Fibroblast of lung (primary cell): ENCODE measurements around the gene ARSJ. TPM values are rescaled to one million over a fixed set of nuclear protein-coding genes. Genes with fewer than 3 reads are reported as not detected.
A peak's percentile ranks its signal among the peaks of the same experiment; 100 is the strongest.

ENCODE experiments used
- DNase-seq, 2 donors: peaks; one replicate each; pipeline versions ENCODE4 v3.0.0 to v3.0.0-alpha.2; 2010; ENCODE audit warnings: low read depth in 2 of 2
- H2AFZ ChIP-seq: 2 replicates; pipeline ENCODE4 v1.5.1; 2012; ENCODE audit warnings: low read length, control low read depth, inconsistent platforms
- H3K27ac ChIP-seq: 2 replicates; pipeline ENCODE4 v1.5.1; 2011; ENCODE audit warnings: low read length, control low read depth; ENCODE audit not compliant: insufficient read depth
- H3K27me3 ChIP-seq: 2 replicates; pipeline ENCODE4 v1.5.1; 2011; ENCODE audit warnings: mild to moderate bottlenecking, low read length; ENCODE audit not compliant: control insufficient read depth, insufficient read depth
- H3K36me3 ChIP-seq: 2 replicates; pipeline ENCODE4 v1.5.1; 2011; ENCODE audit warnings: low read length; ENCODE audit not compliant: control insufficient read depth, insufficient read depth
- H3K4me1 ChIP-seq: 2 replicates; pipeline ENCODE4 v1.5.1; 2011; ENCODE audit warnings: low read length; ENCODE audit not compliant: control insufficient read depth, insufficient read depth; ENCODE audit errors: extremely low read depth
- H3K4me2 ChIP-seq: 2 replicates; pipeline ENCODE4 v1.5.1; 2011; ENCODE audit warnings: low read length, control low read depth; ENCODE audit not compliant: insufficient read depth; ENCODE audit errors: extremely low read depth
- H3K4me3 ChIP-seq, 4 experiments: fragments of 200-600 bp in 1 of 4; sonication (generic) in 1 of 4; replicated peaks in 1 of 4; 2 replicates each; pipeline ENCODE4 v1.5.1; 2011 to 2016; ENCODE audit warnings: low read length in 4 of 4, low read depth in 3 of 4, mild to moderate bottlenecking in 3 of 4, control low read depth in 2 of 4, inconsistent platforms in 1 of 4, mixed read lengths in 1 of 4; ENCODE audit not compliant: insufficient read depth in 1 of 4; ENCODE audit errors: control extremely low read depth in 1 of 4
- H3K79me2 ChIP-seq: 2 replicates; pipeline ENCODE4 v1.5.1; 2012; ENCODE audit warnings: mild to moderate bottlenecking, low read length, inconsistent platforms; ENCODE audit not compliant: control insufficient read depth, insufficient read depth
- H3K9ac ChIP-seq: 2 replicates; pipeline ENCODE4 v1.5.1; 2011; ENCODE audit warnings: mild to moderate bottlenecking, low read length, control low read depth; ENCODE audit not compliant: insufficient read depth
- H3K9me3 ChIP-seq: 2 replicates; pipeline ENCODE4 v1.5.1; 2012; ENCODE audit warnings: low read depth, low read length; ENCODE audit not compliant: control insufficient read depth, insufficient read depth
- H4K20me1 ChIP-seq: 2 replicates; pipeline ENCODE4 v1.5.1; 2011; ENCODE audit warnings: low read length; ENCODE audit not compliant: control insufficient read depth, insufficient read depth; ENCODE audit errors: extremely low read depth
- EZH2 ChIP-seq: IDR thresholded peaks from 2 replicates; pipeline ENCODE4 v1.5.1; 2012; ENCODE audit warnings: low read length, control low read depth, mild to moderate bottlenecking; ENCODE audit errors: missing control alignments
- polyA plus RNA-seq, 2 donors: library from polyadenylated mRNA; depleted of rRNA in 1 of 2; stranded (reverse) in 1 of 2; unstranded in 1 of 2; fragments of >200 nt; gene quantifications; 2 replicates each; pipeline ENCODE4 v1.2.1, GENCODE V29; 2011 to 2012; ENCODE audit warnings: missing spikeins in 1 of 2
- total RNA-seq: library from RNA; depleted of rRNA; stranded (reverse); fragments of >200 nt; gene quantifications from 2 replicates; pipeline ENCODE4 v1.2.1, GENCODE V29; 2014
- TF ChIP-seq, protein P1 (sequence below), 2 donors: IDR thresholded peaks in 1 of 2; conservative IDR thresholded peaks in 1 of 2; 1 replicate in 1 of 2; 2 replicates in 1 of 2; pipeline ENCODE4 v1.5.1; 2011 to 2012; ENCODE audit warnings: low read length in 2 of 2, control low read depth in 1 of 2, inconsistent platforms in 1 of 2, low read depth in 1 of 2, mild to moderate bottlenecking in 1 of 2

ARSJ gene
- total and polyA plus RNA-seq, 2 donors (not counting 1 experiment from before 2014, with no cell fraction given) = 51.1 to 56.6 TPM

GRCh38 chr4:113998079-113998478 lies 18.6 kb upstream of the ARSJ start:
- no peak overlapping the region for H3K27ac ChIP-seq
- no peak overlapping the region for H3K4me2 ChIP-seq
- TF ChIP-seq, protein P1, sequence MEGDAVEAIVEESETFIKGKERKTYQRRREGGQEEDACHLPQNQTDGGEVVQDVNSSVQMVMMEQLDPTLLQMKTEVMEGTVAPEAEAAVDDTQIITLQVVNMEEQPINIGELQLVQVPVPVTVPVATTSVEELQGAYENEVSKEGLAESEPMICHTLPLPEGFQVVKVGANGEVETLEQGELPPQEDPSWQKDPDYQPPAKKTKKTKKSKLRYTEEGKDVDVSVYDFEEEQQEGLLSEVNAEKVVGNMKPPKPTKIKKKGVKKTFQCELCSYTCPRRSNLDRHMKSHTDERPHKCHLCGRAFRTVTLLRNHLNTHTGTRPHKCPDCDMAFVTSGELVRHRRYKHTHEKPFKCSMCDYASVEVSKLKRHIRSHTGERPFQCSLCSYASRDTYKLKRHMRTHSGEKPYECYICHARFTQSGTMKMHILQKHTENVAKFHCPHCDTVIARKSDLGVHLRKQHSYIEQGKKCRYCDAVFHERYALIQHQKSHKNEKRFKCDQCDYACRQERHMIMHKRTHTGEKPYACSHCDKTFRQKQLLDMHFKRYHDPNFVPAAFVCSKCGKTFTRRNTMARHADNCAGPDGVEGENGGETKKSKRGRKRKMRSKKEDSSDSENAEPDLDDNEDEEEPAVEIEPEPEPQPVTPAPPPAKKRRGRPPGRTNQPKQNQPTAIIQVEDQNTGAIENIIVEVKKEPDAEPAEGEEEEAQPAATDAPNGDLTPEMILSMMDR (conservative IDR thresholded peaks at IDR 0.05 in 1 of 2, IDR thresholded peaks at IDR 0.05 in 1 of 2; ENCODE audit: low read depth in 1 of 2, low read length in 2 of 2) = no peak
- TF ChIP-seq EZH2 = no peak
- H3K9ac ChIP-seq = no peak overlapping the region
- DNase-seq = no peak
- H3K9me3 ChIP-seq = no peaks in the 10 kb centered on the region
- no peak overlapping the region for H2AFZ ChIP-seq
- no peaks in the 10 kb centered on the region for H3K36me3 ChIP-seq
- H3K79me2 ChIP-seq = no peaks in the 10 kb centered on the region
- no peak overlapping the region for H3K4me3 ChIP-seq
- no peaks in the 10 kb centered on the region for H4K20me1 ChIP-seq
- no peaks in the 10 kb centered on the region for H3K4me1 ChIP-seq
- no peaks in the 10 kb centered on the region for H3K27me3 ChIP-seq

DNA sequence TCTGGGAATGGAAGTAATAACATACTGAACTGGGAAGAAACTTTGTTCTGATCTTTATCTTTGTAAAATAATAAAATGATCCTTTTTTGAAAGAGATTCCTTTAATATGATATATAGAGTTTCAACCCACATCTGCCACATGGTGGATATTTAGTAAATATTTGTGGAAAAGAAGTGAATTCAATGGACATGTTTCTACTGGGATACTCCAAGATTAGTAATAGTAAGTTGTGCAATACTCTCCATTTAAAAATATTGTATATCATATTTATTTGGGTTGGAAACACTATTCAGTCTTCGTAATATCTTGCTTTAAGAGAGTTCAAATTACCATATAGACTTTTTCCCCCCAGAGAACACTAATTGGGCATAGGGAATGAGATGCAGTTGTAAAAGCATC lies 17.8 kb upstream of the ARSJ start:
- no peaks in the 10 kb centered on the region for H3K36me3 ChIP-seq
- H3K4me3 ChIP-seq = no peak overlapping the region
- no peaks in the 10 kb centered on the region for H3K27me3 ChIP-seq
- no peaks in the 10 kb centered on the region for H3K4me1 ChIP-seq
- H4K20me1 ChIP-seq = no peaks in the 10 kb centered on the region
- no peak overlapping the region for H3K9ac ChIP-seq
- no peak overlapping the region for H3K4me2 ChIP-seq
- H3K79me2 ChIP-seq = no peaks in the 10 kb centered on the region
- H2AFZ ChIP-seq = no peak overlapping the region
- TF ChIP-seq, protein P1 (conservative IDR thresholded peaks at IDR 0.05 in 1 of 2, IDR thresholded peaks at IDR 0.05 in 1 of 2; ENCODE audit: low read depth in 1 of 2, low read length in 2 of 2) = no peak
- TF ChIP-seq EZH2 = no peak
- no peak overlapping the region for H3K27ac ChIP-seq
- DNase-seq = peak in 1 of 2 donors; percentile 78
- H3K9me3 ChIP-seq = no peaks in the 10 kb centered on the region

DNA sequence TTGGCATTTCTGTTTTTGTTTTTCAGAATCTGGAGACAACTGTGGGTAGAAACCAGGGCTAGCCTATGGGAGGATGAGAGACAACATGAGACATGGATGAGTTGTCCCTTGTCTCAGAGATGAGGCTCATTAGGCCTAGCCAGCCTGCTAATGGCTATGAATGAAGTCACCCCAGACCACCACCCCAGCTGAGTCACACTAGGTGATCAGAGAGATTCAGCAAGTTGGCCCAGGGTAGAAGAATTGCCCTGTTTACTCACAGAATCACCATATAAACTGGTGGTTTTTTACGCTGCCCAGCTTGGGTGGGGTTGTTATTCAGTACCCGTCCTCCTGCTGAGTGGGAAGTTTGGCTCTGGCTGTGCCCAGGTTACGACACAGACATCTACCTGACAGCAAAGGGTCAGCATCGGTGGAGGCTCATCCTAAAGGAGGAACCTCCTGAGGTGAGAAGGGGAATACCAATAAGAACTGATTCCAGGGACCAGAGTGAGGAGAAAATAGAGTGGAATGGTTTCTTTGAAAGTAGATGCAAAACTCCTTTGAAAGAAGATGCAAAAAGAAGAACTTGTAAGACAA lies 17.2 kb upstream of the ARSJ start:
- no peak overlapping the region for H3K27ac ChIP-seq
- no peak overlapping the region for H3K4me2 ChIP-seq
- H3K9ac ChIP-seq = no peak overlapping the region
- H3K4me3 ChIP-seq = no peak overlapping the region
- no peaks in the 10 kb centered on the region for H3K9me3 ChIP-seq
- H3K36me3 ChIP-seq = no peaks in the 10 kb centered on the region
- H3K27me3 ChIP-seq = no peaks in the 10 kb centered on the region
- DNase-seq = peak in 1 of 2 donors; percentile 55
- no peaks in the 10 kb centered on the region for H3K4me1 ChIP-seq
- TF ChIP-seq EZH2 = no peak
- TF ChIP-seq, protein P1 (conservative IDR thresholded peaks at IDR 0.05 in 1 of 2, IDR thresholded peaks at IDR 0.05 in 1 of 2; ENCODE audit: low read depth in 1 of 2, low read length in 2 of 2) = no peak
- H2AFZ ChIP-seq = no peak overlapping the region
- H3K79me2 ChIP-seq = no peaks in the 10 kb centered on the region
- no peaks in the 10 kb centered on the region for H4K20me1 ChIP-seq
